K562 treated with DMSO at 1 percent for 48 hours (cell line): Measurements from ENCODE around the gene ERH. TPM values are rescaled to one million over a fixed set of nuclear protein-coding genes. Genes with fewer than 3 reads are reported as not detected.

ENCODE experiments used
- total RNA-seq: library from RNA; unstranded; fragments of 300-600 nt; gene quantifications from 2 replicates; pipeline ENCODE4 v1.2.3, GENCODE V29; 2022; ENCODE audit warnings: low replicate concordance; ENCODE audit errors: extremely low read depth

The ERH gene
- total RNA-seq, result not detected in 2 replicates

GRCh38 chr14:69398053-69398817, at the start of gene ERH, which contains the start of gene SLC39A9:
TSS of gene ERH (minus strand) at chr14:69398299. CDS start at chr14:69398233, 66 bp downstream.
TSS of gene SLC39A9 (plus strand) at chr14:69398692. CDS start at chr14:69399370, 678 bp downstream.

Other genes starting within 250 kb of the ERH start
- gene DCAF5, start 245.2 kb downstream of the ERH start, total RNA-seq, result not detected in 2 replicates
- not detected in 2 replicates for gene EXD2, start 206.8 kb downstream of the ERH start, total RNA-seq
- gene GALNT16, start 138.1 kb downstream of the ERH start, total RNA-seq, result not detected in 2 replicates
- gene SLC39A9, start 393 bp upstream of the ERH start, total RNA-seq, result not detected in 2 replicates
- gene PLEKHD1, start 86.4 kb upstream of the ERH start, total RNA-seq, result not detected in 2 replicates
- gene CCDC177, start 176.6 kb upstream of the ERH start, total RNA-seq, result not detected in 2 replicates
- gene SUSD6, start 213.3 kb upstream of the ERH start, total RNA-seq, result not detected in 2 replicates